Measurements from ENCODE around the gene ZNF784.
A peak's percentile ranks its signal among the peaks of the same experiment; 100 is the strongest.

ZNF784 gene

DNA sequence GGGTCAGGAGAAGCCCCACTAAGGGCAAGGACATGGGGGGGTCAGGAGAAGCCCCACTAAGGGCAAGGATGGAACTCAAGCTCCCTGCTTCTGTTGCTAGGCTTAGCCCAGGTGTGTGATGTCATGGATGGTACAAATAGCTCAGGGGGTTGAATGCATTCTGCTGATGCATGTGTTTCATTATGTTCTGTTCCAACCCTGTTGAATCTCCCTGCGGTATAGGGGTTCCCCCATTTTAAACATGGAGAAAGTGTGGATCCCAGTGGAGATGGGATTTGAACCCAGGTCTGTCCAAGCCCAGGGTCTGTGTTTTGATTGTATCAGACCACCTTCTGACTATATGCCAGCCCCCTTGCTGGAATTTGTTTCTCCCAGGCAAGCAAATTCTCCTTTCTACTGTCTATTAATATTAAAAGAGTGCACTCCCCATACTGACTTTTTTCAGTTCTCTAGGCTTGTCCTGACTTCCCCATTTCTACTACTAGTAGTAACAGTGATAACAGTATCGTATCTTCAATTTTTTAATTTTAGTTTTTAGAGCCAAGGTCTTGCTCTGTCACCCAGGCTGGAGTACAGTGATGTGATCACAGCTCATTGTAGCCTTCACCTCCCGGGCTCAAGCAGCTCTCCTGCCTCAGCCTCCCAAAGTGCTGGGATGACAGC lies 12.3 kb downstream of the ZNF784 start:
- ATAC-seq (no peak), DNase-seq (no peak)
- Mint-ChIP-seq H3K27me3 (no peaks in the 10 kb centered on the region), H3K27ac (no peak overlapping the region), H3K9me3 (no peaks in the 10 kb centered on the region), H3K4me1 (peaks cover 36% of the 10 kb centered on the region), H3K4me3 (no peak overlapping the region), H3K36me3 (ENCODE audit: low read depth) (peaks cover 10% of the 10 kb centered on the region)

DNA sequence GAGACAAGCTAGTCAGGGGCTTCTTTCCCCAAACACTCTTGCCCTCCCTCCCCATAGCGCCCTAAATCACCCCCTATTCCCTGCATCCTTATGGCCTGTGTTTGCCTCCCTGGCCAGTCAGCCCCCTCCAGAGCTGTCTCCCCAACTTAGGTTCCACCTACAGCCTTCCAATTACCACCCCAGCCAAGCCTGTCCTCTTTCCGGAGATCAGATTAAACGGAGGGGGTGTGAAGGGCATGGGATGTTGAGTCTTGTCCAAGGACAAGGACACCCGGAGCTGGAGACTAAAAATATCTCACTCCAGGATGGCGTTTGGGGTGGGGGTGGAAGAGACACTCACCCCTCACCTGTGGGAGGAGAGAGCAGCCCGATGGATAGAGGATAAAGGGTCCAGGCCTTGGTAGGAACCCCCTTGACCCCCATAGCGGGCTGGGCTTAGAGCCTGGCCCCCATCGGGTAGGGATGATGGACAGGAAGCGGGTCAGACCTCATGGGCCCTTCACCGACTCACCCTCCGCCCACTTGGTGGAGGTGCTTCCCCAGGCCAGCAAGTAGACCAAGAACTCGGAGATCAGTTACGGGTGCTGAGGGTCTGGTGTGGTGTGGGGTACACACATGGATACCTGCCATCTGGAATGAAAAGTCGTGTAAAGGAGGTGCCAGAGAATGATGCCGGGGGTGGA lies 12.9 kb downstream of the ZNF784 start:
- DNase-seq (no peak), ATAC-seq (no peak)
- H3K27me3 Mint-ChIP-seq: no peaks in the 10 kb centered on the region
- H3K27ac Mint-ChIP-seq: no peak overlapping the region
- H3K4me1 Mint-ChIP-seq: peaks cover 43% of the 10 kb centered on the region
- H3K36me3 Mint-ChIP-seq (ENCODE audit: low read depth): peaks cover 13% of the 10 kb centered on the region
- H3K9me3 Mint-ChIP-seq: no peaks in the 10 kb centered on the region
- H3K4me3 Mint-ChIP-seq: no peak overlapping the region

DNA sequence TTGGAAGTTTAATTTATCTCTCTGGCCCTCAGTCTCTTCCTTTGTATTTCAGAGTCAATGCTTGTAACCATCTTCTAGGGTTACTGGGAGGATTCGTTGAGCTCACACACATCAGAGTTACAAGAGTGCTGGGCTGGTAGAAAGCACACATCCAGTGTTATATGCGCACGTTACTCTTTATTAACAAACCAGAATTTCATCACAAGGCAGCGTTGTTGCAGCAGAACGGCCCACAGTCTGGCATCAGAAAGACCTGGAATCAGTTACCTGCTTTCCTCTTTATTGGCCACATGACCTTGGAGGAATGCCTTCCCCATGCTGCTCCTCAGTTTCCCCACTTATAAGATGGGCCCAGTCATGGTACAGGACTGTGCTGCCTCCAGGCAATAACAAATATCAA lies 15.0 kb downstream of the ZNF784 start:
- no peak overlapping the region for H3K27ac Mint-ChIP-seq
- ATAC-seq (no peak), DNase-seq (no peak)
- H3K4me3 Mint-ChIP-seq: no peak overlapping the region
- peaks cover 13% of the 10 kb centered on the region for H3K36me3 Mint-ChIP-seq (ENCODE audit: low read depth)
- no peaks in the 10 kb centered on the region for H3K9me3 Mint-ChIP-seq
- peaks cover 56% of the 10 kb centered on the region for H3K4me1 Mint-ChIP-seq
- no peaks in the 10 kb centered on the region for H3K27me3 Mint-ChIP-seq

DNA sequence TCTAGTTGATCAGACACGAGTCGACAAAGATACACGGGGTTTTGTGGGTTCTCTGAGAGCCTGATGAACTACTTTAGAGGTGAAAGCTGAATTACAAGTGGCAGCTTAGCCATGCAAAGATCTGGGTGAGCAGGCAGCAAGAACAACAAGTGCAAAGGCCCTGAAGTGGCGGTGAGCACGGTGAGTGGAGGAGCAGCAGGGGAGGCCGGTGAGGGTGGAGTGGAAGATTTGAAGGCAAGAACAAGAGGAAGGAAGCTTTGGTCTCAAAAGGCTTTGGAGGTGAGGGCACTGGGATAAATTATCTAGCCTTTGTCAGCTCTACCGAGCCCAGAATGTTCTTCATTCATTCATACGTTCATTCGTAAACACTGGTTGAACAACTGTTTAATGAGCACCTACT lies 17.5 kb downstream of the ZNF784 start:
- Mint-ChIP-seq H3K36me3 (ENCODE audit: low read depth) (peaks cover 13% of the 10 kb centered on the region), H3K9me3 (no peaks in the 10 kb centered on the region), H3K27me3 (no peaks in the 10 kb centered on the region), H3K27ac (peak overlapping the region; percentile 97), H3K4me1 (peaks cover 58% of the 10 kb centered on the region), H3K4me3 (peak overlapping the region; percentile 98)
- ATAC-seq: no peak
- DNase-seq: no peak

DNA sequence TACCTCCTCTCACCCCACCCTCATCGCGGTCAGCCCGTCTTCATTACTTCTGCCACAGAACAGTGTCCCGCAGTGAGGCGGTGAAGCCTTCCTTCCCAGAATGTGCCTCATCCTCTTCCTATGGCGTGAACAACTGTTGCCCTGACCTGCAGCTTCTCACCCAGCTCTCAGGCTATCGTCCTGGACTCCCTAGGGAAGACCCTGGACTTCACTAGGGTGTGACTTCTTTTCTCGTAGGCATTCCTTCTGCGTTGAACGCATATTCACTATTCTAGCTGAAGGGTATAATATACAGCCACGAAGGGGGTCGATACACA lies 17.9 kb downstream of the ZNF784 start:
- no peak for ATAC-seq
- no peak for DNase-seq
- Mint-ChIP-seq H3K27ac (peak overlapping the region; percentile 97), H3K4me1 (peaks cover 58% of the 10 kb centered on the region), H3K9me3 (no peaks in the 10 kb centered on the region), H3K4me3 (peak overlapping the region; percentile 98), H3K36me3 (ENCODE audit: low read depth) (peaks cover 13% of the 10 kb centered on the region), H3K27me3 (no peaks in the 10 kb centered on the region)

DNA sequence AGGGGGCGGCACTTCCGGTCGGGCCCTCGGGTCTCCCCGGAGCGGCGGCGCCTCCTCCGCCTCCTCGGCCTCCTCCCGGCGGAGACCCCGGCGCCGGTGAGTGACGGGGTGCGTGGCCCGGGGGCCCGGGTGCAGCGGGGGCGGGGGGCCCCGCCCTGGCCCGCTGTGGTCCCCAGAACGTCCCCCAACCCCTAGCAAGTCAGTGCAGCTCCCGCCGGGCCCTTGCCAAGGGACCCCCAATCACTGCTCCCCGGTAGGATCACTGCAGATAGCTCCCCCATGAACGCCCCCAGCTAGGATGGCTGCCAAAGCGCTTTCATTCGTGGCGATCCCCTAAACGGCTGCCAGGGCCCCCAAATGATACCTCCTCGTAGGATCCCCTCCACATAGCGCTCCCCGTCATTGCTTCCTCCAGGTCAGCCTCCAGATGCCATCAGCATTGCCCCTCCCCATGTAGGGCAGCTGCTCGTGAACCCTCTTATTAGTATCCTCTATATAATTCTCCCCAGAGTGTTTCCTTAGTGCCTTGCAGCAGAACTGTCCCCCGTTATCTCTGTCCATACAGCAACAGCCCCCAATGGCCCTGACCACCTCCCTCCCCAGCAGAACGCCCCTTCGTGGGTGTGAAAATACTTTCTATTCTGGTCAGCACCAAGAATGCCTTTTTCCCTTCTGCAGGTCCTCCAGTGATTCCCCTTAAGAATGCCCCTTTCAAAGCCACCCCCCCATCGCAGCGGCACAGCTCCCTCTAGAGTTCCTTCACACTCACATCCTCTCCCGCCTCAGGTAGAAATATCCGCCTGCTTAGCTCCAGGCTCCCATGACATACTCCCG lies 18.5 kb downstream of the ZNF784 start, which contains the start of gene ZNF865:
TSS of gene ZNF865 (plus strand) at position 11 of the 834 bp plus-strand sequence. CDS start 7,972 bp downstream, outside the sequence.
- DNase-seq (peak; percentile 76), ATAC-seq (peak; percentile 60)
- Mint-ChIP-seq H3K27ac (peak within 1 kb of the TSS; percentile 99), H3K4me3 (peak within 1 kb of the TSS; percentile 98), H3K4me1 (peaks cover 57% of the 10 kb centered on the region), H3K27me3 (no peaks in the 10 kb centered on the region), H3K9me3 (no peaks in the 10 kb centered on the region), H3K36me3 (ENCODE audit: low read depth) (peaks cover 13% of the 10 kb centered on the region)

DNA sequence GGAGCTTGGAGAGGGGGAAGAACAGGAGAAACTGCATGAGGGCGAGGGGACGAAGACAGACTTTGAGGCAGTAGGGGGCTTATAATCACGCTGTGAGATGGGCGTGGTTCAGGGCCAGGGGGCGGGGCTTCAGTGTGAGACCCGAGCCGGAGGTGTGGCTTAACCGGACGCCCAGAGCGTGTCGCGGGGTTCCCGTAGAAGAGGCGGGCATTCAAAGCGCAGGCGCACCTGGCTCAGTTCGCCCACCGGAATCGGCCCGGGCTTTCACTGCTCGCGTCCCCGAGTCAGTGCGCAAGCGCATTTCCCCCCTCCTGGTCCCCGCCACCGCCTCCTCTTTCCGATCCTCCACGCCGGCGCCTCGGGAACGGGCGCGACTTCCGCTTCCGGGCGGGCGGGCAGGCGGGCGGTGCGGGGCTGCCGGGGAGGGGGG lies 19.1 kb downstream of the ZNF784 start:
- Mint-ChIP-seq H3K9me3 (no peaks in the 10 kb centered on the region), H3K27me3 (no peaks in the 10 kb centered on the region), H3K4me3 (peak overlapping the region; percentile 85), H3K27ac (peak overlapping the region; percentile 99), H3K4me1 (peaks cover 53% of the 10 kb centered on the region), H3K36me3 (ENCODE audit: low read depth) (peaks cover 11% of the 10 kb centered on the region)
- DNase-seq (peak; percentile 100), ATAC-seq (peak; percentile 72)

DNA sequence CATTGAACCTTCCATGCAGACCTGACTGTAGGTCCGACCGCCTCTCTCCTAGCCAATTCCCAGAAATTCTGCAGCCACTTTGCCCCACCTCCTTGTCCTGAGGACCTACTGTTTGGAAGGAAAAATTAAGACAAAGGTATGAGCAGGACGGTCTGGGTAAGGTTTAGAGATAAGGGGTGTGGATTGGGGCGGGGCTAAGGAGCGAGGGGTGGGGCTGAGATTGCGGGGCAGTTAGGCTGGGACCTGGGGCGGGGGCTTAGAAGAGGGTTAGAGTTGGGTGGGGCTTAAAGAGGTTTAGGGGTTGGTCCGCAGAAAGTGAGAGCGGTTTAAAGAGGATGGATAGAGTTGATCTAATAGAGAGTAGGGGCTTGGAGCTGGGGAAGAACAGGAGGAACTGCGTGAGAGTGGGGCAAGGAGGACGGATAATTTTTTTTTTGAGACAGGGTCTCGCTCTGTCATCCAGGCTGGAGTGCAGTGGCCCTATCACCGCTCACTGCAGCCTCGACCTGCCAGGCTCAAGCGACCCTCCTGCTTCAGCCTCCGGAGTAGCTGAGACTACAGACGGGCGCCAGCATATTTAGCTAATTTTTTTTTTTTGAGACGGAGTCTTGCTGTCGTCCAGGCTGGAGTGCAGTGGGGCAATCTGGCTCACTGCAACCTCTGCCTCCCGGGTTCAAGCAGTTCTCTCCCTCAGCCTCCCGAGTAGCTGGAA lies 20.6 kb downstream of the ZNF784 start:
- Mint-ChIP-seq H3K36me3 (ENCODE audit: low read depth) (peaks cover 9% of the 10 kb centered on the region), H3K27me3 (no peaks in the 10 kb centered on the region), H3K27ac (no peak overlapping the region), H3K4me3 (peak overlapping the region; percentile 36), H3K9me3 (peaks cover 2% of the 10 kb centered on the region), H3K4me1 (peaks cover 50% of the 10 kb centered on the region)
- DNase-seq (no peak), ATAC-seq (no peak)

DNA sequence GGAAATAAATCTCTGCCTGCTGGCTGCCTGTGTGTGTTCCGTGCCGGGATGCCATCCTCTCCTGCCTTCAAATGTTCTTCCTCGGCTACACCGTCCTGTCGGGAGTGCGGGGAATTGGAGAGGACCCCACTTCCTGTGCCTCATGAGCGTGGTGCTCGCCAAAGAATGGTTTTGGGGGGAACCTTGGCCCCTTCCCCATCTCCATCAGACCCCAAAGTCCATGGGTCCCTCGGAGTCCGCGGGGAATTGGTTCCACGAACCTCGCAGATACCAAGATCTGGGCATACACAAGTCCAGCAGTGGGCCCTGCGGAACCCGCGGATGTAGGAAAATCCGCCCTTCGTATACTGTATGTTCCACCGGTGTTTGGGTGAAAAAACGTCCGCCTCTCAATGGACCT lies 21.3 kb downstream of the ZNF784 start:
- no peak for DNase-seq
- Mint-ChIP-seq H3K36me3 (ENCODE audit: low read depth) (peaks cover 12% of the 10 kb centered on the region), H3K27me3 (no peaks in the 10 kb centered on the region), H3K9me3 (peaks cover 4% of the 10 kb centered on the region), H3K27ac (no peak overlapping the region), H3K4me3 (no peak overlapping the region), H3K4me1 (peaks cover 53% of the 10 kb centered on the region)
- no peak for ATAC-seq

DNA sequence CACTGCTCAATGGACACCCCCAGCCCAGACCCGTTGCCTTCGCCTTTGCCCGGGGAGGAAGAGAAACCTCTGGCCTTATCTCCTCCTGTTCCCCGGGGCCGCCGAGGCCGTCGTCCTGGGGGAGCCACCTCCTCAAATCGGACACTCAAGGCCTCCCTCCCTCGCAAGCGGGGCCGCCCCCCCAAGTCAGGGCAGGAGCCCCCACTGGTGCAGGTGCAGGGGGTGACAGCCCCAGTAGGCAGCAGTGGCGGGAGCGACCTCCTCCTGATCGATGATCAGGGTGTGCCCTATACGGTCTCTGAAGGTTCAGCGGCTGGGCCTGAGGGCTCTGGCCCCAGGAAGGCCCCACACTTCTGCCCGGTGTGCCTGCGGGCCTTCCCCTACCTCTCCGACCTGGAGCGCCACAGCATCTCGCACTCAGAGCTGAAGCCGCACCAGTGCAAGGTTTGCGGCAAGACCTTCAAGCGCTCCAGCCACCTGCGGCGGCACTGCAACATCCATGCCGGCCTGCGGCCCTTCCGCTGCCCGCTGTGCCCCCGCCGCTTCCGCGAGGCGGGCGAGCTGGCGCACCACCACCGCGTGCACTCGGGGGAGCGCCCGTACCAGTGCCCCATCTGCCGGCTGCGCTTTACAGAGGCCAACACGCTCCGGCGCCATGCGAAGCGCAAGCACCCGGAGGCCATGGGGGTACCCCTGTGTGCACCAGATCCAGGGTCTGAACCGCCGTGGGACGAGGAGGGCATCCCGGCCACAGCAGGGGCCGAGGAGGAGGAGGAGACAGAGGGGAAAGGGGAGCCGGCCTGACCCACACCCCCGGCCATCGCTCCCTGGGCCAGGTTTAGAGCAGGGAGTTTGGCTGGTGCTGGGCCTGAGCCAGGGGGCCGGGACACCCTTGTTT lies 22.0 kb downstream of the ZNF784 start:
- Mint-ChIP-seq H3K27ac (no peak overlapping the region), H3K36me3 (ENCODE audit: low read depth) (peaks cover 12% of the 10 kb centered on the region), H3K4me3 (no peak overlapping the region), H3K4me1 (peaks cover 47% of the 10 kb centered on the region), H3K27me3 (no peaks in the 10 kb centered on the region), H3K9me3 (peaks cover 4% of the 10 kb centered on the region)
- no peak for DNase-seq
- ATAC-seq: no peak

DNA sequence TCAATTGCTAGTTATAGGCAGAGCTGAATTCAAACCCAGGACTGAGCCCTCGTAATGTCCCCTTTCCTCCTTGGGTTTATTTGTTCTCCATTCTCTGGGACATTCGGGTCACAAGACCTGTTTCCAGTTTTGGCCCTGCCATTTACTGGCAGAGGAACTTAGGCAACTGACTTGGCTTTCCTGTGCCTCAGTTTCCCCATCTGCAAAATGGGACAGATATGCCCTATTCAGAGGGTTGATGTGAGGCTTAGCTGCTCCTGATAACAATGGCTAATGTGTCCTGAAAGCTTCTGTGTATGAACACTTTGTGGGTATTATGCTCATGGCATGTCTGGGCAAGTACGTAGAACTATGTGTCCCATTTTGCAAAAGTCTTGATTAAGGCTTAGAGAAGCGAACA lies 23.3 kb downstream of the ZNF784 start:
- Mint-ChIP-seq H3K9me3 (peaks cover 4% of the 10 kb centered on the region), H3K4me1 (peaks cover 35% of the 10 kb centered on the region), H3K27ac (peak overlapping the region; percentile 71), H3K4me3 (peak overlapping the region; percentile 82), H3K36me3 (ENCODE audit: low read depth) (peaks cover 17% of the 10 kb centered on the region), H3K27me3 (no peaks in the 10 kb centered on the region)
- DNase-seq: no peak
- ATAC-seq: no peak

DNA sequence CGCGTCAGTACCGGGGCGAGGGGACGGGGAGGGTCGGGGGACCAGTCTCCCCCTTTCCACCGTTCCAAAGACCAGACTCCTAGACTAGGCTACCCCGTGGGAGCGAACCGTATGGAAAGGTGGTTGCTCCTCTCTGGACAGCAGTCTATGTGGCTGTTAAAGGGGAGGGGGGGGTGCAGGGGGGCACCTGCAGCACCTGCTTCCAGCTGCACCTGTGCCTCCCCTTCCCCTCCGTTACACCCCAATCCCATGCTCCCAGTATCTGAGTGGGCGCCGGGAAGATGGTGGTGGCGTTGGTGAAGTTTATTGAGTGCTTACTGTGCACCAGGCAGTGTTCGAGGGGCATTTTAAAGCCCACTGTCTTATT lies 23.7 kb downstream of the ZNF784 start:
- Mint-ChIP-seq H3K9me3 (peaks cover 4% of the 10 kb centered on the region), H3K27me3 (no peaks in the 10 kb centered on the region), H3K27ac (peak overlapping the region; percentile 71), H3K4me3 (peak overlapping the region; percentile 82), H3K36me3 (ENCODE audit: low read depth) (peaks cover 20% of the 10 kb centered on the region), H3K4me1 (peaks cover 31% of the 10 kb centered on the region)
- ATAC-seq (no peak), DNase-seq (no peak)

DNA sequence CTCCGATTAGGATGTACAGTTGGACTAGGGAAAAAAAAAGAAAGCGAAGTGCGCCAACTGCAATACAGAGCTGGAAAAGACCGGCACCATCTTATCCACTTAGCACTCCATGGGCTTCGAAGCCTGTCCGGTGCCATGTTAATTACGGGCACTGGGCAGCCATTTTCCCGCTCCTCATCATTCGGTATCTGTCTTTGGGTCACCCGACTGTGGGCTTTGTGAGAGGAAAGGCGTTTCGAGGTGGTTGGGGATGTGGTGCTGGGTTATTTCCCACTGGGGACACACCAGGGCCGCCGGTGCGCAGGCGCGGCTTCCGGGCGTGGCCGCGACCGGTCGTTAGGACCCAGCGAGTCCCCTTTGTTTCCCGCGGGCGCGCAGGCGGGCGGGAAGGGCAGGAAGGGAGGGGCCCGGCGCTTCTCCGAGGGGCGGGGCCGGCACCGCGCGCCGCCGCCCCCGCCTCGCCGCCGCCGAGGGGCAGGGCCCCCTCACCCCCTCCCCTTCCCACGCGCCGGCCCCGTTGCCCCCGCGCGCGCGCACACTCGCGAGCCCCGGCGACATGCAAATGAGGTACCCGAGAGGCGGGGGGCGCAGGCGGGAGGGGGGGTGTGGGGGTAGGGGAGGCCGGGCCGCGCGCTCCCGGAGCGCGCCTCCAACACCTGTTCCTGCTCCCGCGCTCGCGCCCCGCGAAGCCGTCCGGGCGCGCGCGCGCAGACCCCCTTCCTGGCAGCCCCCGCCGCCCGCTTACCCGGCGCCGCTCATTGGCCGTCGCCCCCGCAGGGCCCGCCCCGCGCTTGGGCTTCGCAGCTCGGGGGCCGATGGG lies 24.3 kb downstream of the ZNF784 start, which contains the start of gene ZNF524:
TSS of gene ZNF524 (plus strand) at position 447 of the 820 bp plus-strand sequence. CDS start 1,825 bp downstream, outside the sequence.
- H3K27me3 Mint-ChIP-seq: no peaks in the 10 kb centered on the region
- peaks cover 26% of the 10 kb centered on the region for H3K36me3 Mint-ChIP-seq (ENCODE audit: low read depth)
- H3K4me3 Mint-ChIP-seq: peak within 1 kb of the TSS; percentile 97
- peaks cover 31% of the 10 kb centered on the region for H3K4me1 Mint-ChIP-seq
- peak within 1 kb of the TSS; percentile 99 for H3K27ac Mint-ChIP-seq
- DNase-seq (peak; percentile 86), ATAC-seq (peak; percentile 48)
- peaks cover 4% of the 10 kb centered on the region for H3K9me3 Mint-ChIP-seq
